ENCODE measurements around the gene FAN1. TPM values are rescaled to one million over a fixed set of nuclear protein-coding genes. Genes with fewer than 3 reads are reported as not detected.

Gene FAN1
- total RNA-seq, 1 donor from 2014 or later, result 27.8 TPM

DNA sequence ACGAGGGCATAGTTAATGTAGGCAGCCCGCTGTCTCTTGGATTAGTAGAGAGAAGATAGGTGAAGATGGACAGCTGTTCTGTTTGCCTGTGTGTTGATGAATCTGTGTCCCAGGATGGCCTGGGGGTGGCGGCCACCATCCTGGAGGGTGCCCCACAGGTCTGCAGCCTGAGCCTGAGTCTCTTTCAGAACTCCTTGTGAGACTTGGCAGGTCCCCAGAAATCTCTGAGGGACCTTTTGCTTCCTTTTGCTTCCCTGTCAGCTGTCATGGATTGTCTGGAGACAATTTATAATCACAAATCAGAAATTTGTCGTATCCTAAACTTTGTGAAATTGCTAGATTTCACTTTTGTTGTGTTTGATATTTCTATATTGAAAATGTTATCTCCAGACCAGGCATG is 17.4 kb downstream of the FAN1 start:
- DNase-seq (ENCODE audit: low spot score), result no peak

- no peak for DNase-seq (ENCODE audit: low spot score)
Measured at GRCh38 chr15:30921781-30922479, 18.2 kb downstream of the FAN1 start.

GRCh38 chr15:30922480-30923311 is 19.0 kb downstream of the FAN1 start:
- DNase-seq (ENCODE audit: low spot score), result no peak

- DNase-seq (ENCODE audit: low spot score), result no peak
Measured at GRCh38 chr15:30923429-30923828, 19.7 kb downstream of the FAN1 start.

- DNase-seq (ENCODE audit: low spot score), result no peak
Measured at GRCh38 chr15:30924353-30924752, 20.6 kb downstream of the FAN1 start.

- DNase-seq (ENCODE audit: low spot score), result no peak
Measured at GRCh38 chr15:30925686-30926085, 22.0 kb downstream of the FAN1 start.

GRCh38 chr15:30926161-30926560 is 22.4 kb downstream of the FAN1 start:
- no peak for DNase-seq (ENCODE audit: low spot score)

GRCh38 chr15:30927148-30927761 is 23.5 kb downstream of the FAN1 start:
- no peak for DNase-seq (ENCODE audit: low spot score)

DNA sequence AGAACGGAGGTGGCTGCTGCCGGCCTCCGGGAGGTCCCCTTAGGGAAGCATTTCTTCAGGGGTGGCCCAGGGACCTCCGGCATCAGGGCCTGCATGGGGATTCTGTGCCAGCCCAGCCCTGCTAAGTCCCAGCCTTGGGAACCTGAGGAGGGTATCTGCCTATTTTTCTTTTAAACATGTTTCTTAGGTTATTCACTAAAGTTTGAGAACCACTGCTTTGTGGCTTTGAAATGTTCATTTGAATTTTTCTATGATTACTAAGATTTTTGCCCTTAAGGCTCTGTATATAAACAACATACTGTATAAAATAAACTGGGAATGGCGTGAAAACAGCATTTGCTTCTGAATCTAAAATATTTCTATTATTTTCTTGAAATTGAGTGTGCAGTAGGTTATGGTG is 24.4 kb downstream of the FAN1 start:
- no peak for DNase-seq (ENCODE audit: low spot score)

GRCh38 chr15:30929064-30929669 is 25.5 kb downstream of the FAN1 start:
- no peak for DNase-seq (ENCODE audit: low spot score)

DNA sequence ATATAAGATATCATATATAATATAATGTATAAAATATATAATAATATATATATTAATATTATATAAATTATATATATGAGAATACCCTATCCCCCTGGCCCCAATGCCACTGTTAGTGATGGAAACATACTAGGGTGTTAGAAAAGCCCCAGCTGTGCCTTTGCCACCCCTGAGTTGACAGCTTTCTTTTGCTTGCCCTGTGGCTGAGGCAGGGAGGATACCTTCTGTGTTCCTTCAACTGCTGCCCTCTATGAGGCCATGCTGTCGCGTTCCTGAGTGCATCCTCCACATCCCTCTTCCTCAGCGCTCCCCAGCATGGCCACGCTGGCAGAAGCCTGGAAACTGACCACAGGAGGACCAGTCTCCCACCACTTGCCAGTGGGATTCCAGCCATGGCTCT is 26.3 kb downstream of the FAN1 start:
- no peak for DNase-seq (ENCODE audit: low spot score)

GRCh38 chr15:30930422-30930821 is 26.7 kb downstream of the FAN1 start:
- no peak for DNase-seq (ENCODE audit: low spot score)

GRCh38 chr15:30933293-30933692 is 29.6 kb downstream of the FAN1 start:
- no peak for DNase-seq (ENCODE audit: low spot score)

GRCh38 chr15:30939161-30939560 is 35.4 kb downstream of the FAN1 start:
- no peak for DNase-seq (ENCODE audit: low spot score)

DNA sequence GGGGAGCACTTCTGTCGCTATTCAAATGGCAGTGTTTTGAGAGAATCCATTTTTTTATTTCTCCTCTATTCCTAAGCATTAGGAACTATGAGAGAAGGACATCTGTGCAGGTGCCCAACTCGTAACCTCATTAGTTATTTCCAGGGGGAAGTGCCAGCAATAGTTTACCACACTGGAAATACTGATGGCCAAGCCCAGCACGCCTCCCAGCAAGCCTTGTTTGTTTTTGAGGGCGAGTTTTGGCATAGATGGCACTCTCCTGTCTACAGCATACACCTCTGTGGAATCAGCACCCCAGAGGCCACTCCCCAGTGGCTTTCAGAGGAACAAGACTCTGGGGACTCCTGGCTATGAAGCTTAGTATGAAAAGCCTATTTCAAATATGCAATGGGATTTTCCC is 36.6 kb downstream of the FAN1 start:
- DNase-seq (ENCODE audit: low spot score), result no peak

DNA sequence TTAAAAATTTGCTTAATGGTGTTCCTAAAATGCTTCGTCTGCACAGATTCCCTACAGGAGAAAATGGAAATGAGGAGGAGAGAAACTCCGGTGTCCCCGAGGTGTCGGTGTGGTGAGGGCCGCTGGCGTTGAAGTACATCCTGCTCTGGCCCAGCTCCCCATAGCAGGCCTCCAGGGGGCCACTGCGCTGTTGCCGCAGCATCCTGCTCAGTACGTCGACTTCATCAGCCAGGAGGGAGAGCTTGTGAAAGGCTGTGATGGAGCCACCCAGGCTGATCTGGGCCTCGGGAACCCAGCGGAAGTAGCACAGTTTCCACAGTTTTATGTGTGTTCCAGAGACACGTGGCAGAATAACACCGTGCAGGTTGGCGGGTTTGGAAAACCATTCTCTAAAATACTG is 37.8 kb downstream of the FAN1 start:
- DNase-seq (ENCODE audit: low spot score), result no peak

GRCh38 chr15:30943654-30944335 is 40.1 kb downstream of the FAN1 start:
- no peak for DNase-seq (ENCODE audit: low spot score)

GRCh38 chr15:30953183-30953582 is 49.5 kb downstream of the FAN1 start:
- DNase-seq (ENCODE audit: low spot score), result no peak

DNA sequence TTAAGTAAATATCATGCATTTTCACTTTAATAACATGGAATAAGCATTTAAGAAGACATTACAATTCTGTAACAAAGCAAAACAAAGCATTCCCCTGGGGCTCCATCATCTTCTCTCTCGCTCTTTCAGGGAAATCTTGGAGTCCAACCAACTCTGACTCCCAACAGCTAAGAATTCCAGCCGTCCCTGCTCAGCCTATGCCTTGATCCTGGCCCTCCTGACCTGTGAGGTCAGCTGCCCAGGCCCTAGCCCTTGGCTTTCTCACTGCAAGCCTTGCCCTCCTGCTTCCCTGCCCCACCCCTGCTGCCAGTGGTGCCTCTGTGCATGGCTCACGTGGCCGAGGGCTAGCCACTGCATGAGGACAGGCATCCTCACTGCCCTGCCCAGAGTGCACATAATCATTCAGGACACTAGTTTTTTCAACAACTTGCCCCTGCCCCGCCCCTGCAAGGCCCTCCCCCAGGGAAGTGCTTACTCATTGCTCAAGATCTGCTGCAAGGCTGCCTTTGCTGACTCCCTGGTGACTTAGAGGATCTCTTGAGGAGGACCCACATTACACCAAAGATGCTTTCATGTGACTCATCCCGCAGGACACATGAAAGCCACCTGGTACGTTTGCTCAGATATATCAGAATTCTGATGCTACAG is 50.1 kb downstream of the FAN1 start:
- no peak for DNase-seq (ENCODE audit: low spot score)

DNA sequence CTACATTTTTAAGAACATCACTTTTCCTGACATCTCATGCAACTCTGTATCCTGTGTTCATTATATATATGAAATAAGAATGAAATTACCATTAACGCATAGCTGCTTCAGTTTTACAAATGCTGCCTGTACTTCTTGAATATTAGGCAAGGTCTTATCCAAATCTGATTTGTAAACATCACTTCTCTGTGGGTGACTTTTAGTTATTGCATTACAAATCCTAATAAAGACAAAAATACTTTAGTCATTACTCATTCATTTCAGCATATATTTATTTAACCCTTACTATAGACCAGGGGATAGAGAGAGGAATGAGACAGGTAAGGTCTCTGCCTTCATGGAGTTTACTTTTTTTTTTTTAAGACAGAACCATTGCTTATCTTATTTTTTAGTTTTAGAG is 51.0 kb downstream of the FAN1 start:
- DNase-seq (ENCODE audit: low spot score), result no peak

All from ureter (tissue), 1 donor.